DND-41 (cell line): ENCODE measurements around the gene VASH1.

ENCODE experiments used
- ATAC-seq: fragments of 200-7000 bp; cut with Tn5 transposase; 3 replicates; pipeline ENCODE4 v1.9.1; 2021; ENCODE audit warnings: low read depth; ENCODE audit not compliant: insufficient read depth
- DNase-seq: peaks from one replicate; pipeline ENCODE4 v3.0.0-alpha.2; 2020
- H2AFZ ChIP-seq: 2 replicates; pipeline ENCODE4 v1.6.0; 2012; ENCODE audit warnings: low read depth, low read length
- H3K27ac ChIP-seq: 2 replicates; pipeline ENCODE4 v1.5.1; 2012; ENCODE audit warnings: low read length, inconsistent platforms
- H3K27me3 ChIP-seq: fragments of 200-600 bp; sonication (generic); 2 replicates; pipeline ENCODE4 v1.6.0; 2012; ENCODE audit warnings: low read length, mild to moderate bottlenecking, inconsistent platforms; ENCODE audit not compliant: insufficient read depth, poor library complexity
- H3K36me3 ChIP-seq: 2 replicates; pipeline ENCODE4 v1.5.1; 2012; ENCODE audit warnings: low read length, inconsistent platforms; ENCODE audit not compliant: insufficient read depth
- H3K4me1 ChIP-seq: 2 replicates; pipeline ENCODE4 v1.5.1; 2012; ENCODE audit warnings: mild to moderate bottlenecking, low read length; ENCODE audit not compliant: insufficient read depth
- H3K4me2 ChIP-seq: 2 replicates; pipeline ENCODE4 v1.6.0; 2012; ENCODE audit warnings: mild to moderate bottlenecking, moderate library complexity, low read length, inconsistent platforms; ENCODE audit not compliant: insufficient read depth
- H3K4me3 ChIP-seq, 2 experiments: fragments of 200-600 bp in 1 of 2; shearing (Covaris generic) in 1 of 2; 2 replicates each; pipeline ENCODE4 v1.5.1; 2012 to 2016; ENCODE audit warnings: inconsistent platforms in 2 of 2, low read length in 2 of 2, mild to moderate bottlenecking in 2 of 2, low read depth in 1 of 2, moderate library complexity in 1 of 2
- H3K79me2 ChIP-seq: 2 replicates; pipeline ENCODE4 v1.6.0; 2012; ENCODE audit warnings: low read length, inconsistent platforms; ENCODE audit not compliant: insufficient read depth
- H3K9ac ChIP-seq: 2 replicates; pipeline ENCODE4 v1.6.0; 2012; ENCODE audit warnings: low read depth, mild to moderate bottlenecking, inconsistent platforms, low read length, moderate library complexity
- H3K9me3 ChIP-seq: 2 replicates; pipeline ENCODE4 v1.5.1; 2012; ENCODE audit warnings: low read length, moderate library complexity, mild to moderate bottlenecking, inconsistent platforms; ENCODE audit not compliant: insufficient read depth, severe bottlenecking
- H4K20me1 ChIP-seq: 2 replicates; pipeline ENCODE4 v1.6.0; 2012; ENCODE audit warnings: low read length; ENCODE audit not compliant: insufficient read depth
- CTCF ChIP-seq: IDR thresholded peaks from 2 replicates; pipeline ENCODE4 v1.5.1; 2012; ENCODE audit warnings: borderline replicate concordance, low read length, moderate library complexity, mild to moderate bottlenecking; ENCODE audit not compliant: poor library complexity, severe bottlenecking; ENCODE audit errors: extremely low read depth
- EZH2 ChIP-seq: IDR thresholded peaks from 3 replicates; pipeline ENCODE4 v1.6.1; 2012; ENCODE audit warnings: borderline replicate concordance, low read depth, mild to moderate bottlenecking, moderate library complexity, low read length, inconsistent platforms; ENCODE audit not compliant: severe bottlenecking

Gene VASH1

GRCh38 chr14:76830556-76830955 is 69.3 kb downstream of the VASH1 start:
- TF ChIP-seq CTCF (no peak), EZH2 (no peak)

GRCh38 chr14:76832503-76832988 is 71.3 kb downstream of the VASH1 start:
- H3K9ac ChIP-seq = no peak overlapping the region
- H3K27me3 ChIP-seq = peaks cover 27% of the 10 kb centered on the region
- ATAC-seq (no peak), DNase-seq (no peak)
- no peak overlapping the region for H3K4me2 ChIP-seq
- no peaks in the 10 kb centered on the region for H3K9me3 ChIP-seq
- H3K27ac ChIP-seq = no peak overlapping the region
- H4K20me1 ChIP-seq = no peaks in the 10 kb centered on the region
- TF ChIP-seq EZH2 = no peak
- TF ChIP-seq CTCF = no peak
- H3K4me3 ChIP-seq = no peak overlapping the region
- H3K79me2 ChIP-seq = no peaks in the 10 kb centered on the region
- H3K36me3 ChIP-seq = no peaks in the 10 kb centered on the region
- no peak overlapping the region for H2AFZ ChIP-seq
- H3K4me1 ChIP-seq = no peaks in the 10 kb centered on the region

More at GRCh38 chr14:76830556-76830955, 69.3 kb downstream of the VASH1 start:
- no peak for DNase-seq
- Histone ChIP-seq H3K79me2 (no peaks in the 10 kb centered on the region), H3K9ac (no peak overlapping the region), H3K36me3 (no peaks in the 10 kb centered on the region), H3K4me3 (no peak overlapping the region), H3K4me2 (no peak overlapping the region), H3K27ac (no peak overlapping the region), H2AFZ (no peak overlapping the region), H3K27me3 (peaks cover 28% of the 10 kb centered on the region), H4K20me1 (no peaks in the 10 kb centered on the region), H3K9me3 (no peaks in the 10 kb centered on the region), H3K4me1 (no peaks in the 10 kb centered on the region)
- no peak for ATAC-seq
